HEK293 (cell line): Measurements from ENCODE around the gene LAMA2.

Experiments used
- KLF9 ChIP-seq: fragments of 450-650 bp; formaldehyde crosslinking; IDR thresholded peaks from 2 replicates; pipeline ENCODE4 v1.5.1; 2016; ENCODE audit warnings: missing biosample characterization, missing genetic modification characterization, low read depth
- ZBTB7A ChIP-seq: fragments of 450-650 bp; formaldehyde crosslinking; IDR thresholded peaks from 2 replicates; pipeline ENCODE4 v1.5.1; 2016; ENCODE audit warnings: low read depth, missing biosample characterization, missing genetic modification characterization
- ZNF140 ChIP-seq: fragments of 450-650 bp; formaldehyde crosslinking; IDR thresholded peaks from 2 replicates; pipeline ENCODE4 v1.5.1; 2016; ENCODE audit warnings: missing biosample characterization, missing genetic modification characterization
- ZNF214 ChIP-seq: fragments of 450-650 bp; formaldehyde crosslinking; IDR thresholded peaks from 2 replicates; pipeline ENCODE4 v1.5.1; 2017; ENCODE audit warnings: missing biosample characterization, mild to moderate bottlenecking, missing genetic modification characterization, borderline replicate concordance
- ZNF274 ChIP-seq, 2 experiments: fragments of 200-500 bp in 1 of 2; fragments of 450-650 bp in 1 of 2; sonication (Bioruptor generic) in 1 of 2; formaldehyde crosslinking in 1 of 2; IDR thresholded peaks; 2 replicates each; pipeline versions ENCODE4 v1.5.1 to v1.6.1; 2014 to 2016; ENCODE audit warnings: borderline replicate concordance in 1 of 2, inconsistent platforms in 1 of 2, low read length in 1 of 2, missing biosample characterization in 1 of 2, missing genetic modification characterization in 1 of 2
- ZNF366 ChIP-seq: fragments of 450-650 bp; formaldehyde crosslinking; conservative IDR thresholded peaks from 2 replicates; pipeline ENCODE4 v1.5.1; 2016; ENCODE audit warnings: missing biosample characterization, missing genetic modification characterization
- ZNF48 ChIP-seq: fragments of 450-650 bp; formaldehyde crosslinking; IDR thresholded peaks from 2 replicates; pipeline ENCODE4 v1.5.1; 2016; ENCODE audit warnings: missing biosample characterization, missing genetic modification characterization
- ZNF560 ChIP-seq: fragments of 450-650 bp; formaldehyde crosslinking; IDR thresholded peaks from 2 replicates; pipeline ENCODE4 v1.5.1; 2017; ENCODE audit warnings: missing biosample characterization, missing genetic modification characterization, borderline replicate concordance
- ZNF610 ChIP-seq: fragments of 450-650 bp; formaldehyde crosslinking; IDR thresholded peaks from 2 replicates; pipeline ENCODE4 v1.5.1; 2016; ENCODE audit warnings: missing biosample characterization, missing genetic modification characterization, borderline replicate concordance
- ZNF670 ChIP-seq: fragments of 450-650 bp; formaldehyde crosslinking; IDR thresholded peaks from 2 replicates; pipeline ENCODE4 v1.5.1; 2016; ENCODE audit warnings: missing biosample characterization, missing genetic modification characterization, low read depth
- TF ChIP-seq, protein P1 (sequence below): fragments of 450-650 bp; formaldehyde crosslinking; IDR thresholded peaks from 2 replicates; pipeline ENCODE4 v1.5.1; 2016; ENCODE audit warnings: missing biosample characterization, missing genetic modification characterization
- TF ChIP-seq, protein P2 (sequence below): fragments of 450-650 bp; formaldehyde crosslinking; IDR thresholded peaks from 2 replicates; pipeline ENCODE4 v1.5.1; 2016; ENCODE audit warnings: missing biosample characterization, missing genetic modification characterization

DNA sequence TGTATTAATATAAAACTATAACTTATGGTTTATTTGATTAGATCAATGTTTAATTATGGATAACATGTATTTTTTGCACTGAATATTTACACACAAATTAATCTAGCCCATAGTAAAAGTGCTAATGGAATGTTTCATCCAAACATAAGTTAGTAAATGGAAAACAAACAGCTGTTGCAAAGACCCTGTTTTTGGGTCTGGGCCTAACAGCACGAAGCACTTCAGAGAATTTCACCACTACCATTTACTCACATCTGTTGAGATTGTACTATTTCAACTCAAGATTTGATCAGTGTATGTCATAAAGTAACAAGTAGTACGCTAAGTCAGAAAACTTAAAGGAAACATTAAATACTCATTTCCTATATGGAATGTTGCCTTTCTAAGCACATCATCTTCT, 359.6 kb downstream of the LAMA2 start:
- TF ChIP-seq, protein P1, sequence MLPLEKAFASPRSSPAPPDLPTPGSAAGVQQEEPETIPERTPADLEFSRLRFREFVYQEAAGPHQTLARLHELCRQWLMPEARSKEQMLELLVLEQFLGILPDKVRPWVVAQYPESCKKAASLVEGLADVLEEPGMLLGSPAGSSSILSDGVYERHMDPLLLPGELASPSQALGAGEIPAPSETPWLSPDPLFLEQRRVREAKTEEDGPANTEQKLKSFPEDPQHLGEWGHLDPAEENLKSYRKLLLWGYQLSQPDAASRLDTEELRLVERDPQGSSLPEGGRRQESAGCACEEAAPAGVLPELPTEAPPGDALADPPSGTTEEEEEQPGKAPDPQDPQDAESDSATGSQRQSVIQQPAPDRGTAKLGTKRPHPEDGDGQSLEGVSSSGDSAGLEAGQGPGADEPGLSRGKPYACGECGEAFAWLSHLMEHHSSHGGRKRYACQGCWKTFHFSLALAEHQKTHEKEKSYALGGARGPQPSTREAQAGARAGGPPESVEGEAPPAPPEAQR (tag by site-specific recombination), result no peak
- TF ChIP-seq, protein P2, sequence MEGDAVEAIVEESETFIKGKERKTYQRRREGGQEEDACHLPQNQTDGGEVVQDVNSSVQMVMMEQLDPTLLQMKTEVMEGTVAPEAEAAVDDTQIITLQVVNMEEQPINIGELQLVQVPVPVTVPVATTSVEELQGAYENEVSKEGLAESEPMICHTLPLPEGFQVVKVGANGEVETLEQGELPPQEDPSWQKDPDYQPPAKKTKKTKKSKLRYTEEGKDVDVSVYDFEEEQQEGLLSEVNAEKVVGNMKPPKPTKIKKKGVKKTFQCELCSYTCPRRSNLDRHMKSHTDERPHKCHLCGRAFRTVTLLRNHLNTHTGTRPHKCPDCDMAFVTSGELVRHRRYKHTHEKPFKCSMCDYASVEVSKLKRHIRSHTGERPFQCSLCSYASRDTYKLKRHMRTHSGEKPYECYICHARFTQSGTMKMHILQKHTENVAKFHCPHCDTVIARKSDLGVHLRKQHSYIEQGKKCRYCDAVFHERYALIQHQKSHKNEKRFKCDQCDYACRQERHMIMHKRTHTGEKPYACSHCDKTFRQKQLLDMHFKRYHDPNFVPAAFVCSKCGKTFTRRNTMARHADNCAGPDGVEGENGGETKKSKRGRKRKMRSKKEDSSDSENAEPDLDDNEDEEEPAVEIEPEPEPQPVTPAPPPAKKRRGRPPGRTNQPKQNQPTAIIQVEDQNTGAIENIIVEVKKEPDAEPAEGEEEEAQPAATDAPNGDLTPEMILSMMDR, result no peak
- TF ChIP-seq ZNF140 (no peak), KLF9 (tag by site-specific recombination) (no peak), ZNF214 (tag by site-specific recombination) (no peak), ZNF366 (tag by site-specific recombination) (no peak), ZNF48 (tag by site-specific recombination) (no peak), ZNF670 (tag by site-specific recombination) (no peak), ZNF274 (IDR thresholded peaks at IDR 0.05; ENCODE audit: low read length) (no peak), ZNF274 (tag by site-specific recombination; IDR thresholded peaks at IDR 0.05; ENCODE audit: borderline replicate concordance) (no peak), ZNF610 (tag by site-specific recombination) (no peak), ZBTB7A (no peak), ZNF560 (no peak)
